GM19025 (cell line): ENCODE data around the gene ZBTB32.
"Not testable (repeated sequence)": the region's sequence is repeated elsewhere in the genome, so short reads cannot be mapped to it uniquely, and the experiment has no call there.

Experiments
- ATAC-seq: cut with Tn5 transposase; IDR thresholded peaks from one replicate; pipeline ENCODE4 v1.9.1; 2021; ENCODE audit warnings: mild to moderate bottlenecking, low read depth, moderate library complexity; ENCODE audit not compliant: unreplicated experiment

Gene ZBTB32

GRCh38 chr19:35704218-35704617 is at the start of gene ZBTB32:
ZBTB32 (plus strand) TSS chr19:35704558; CDS start chr19:35714627, 10,069 bp downstream.
- ATAC-seq, result no peak

GRCh38 chr19:35654828-35655227 is 49.5 kb upstream of the ZBTB32 start:
- not testable (repeated sequence) for ATAC-seq

- ATAC-seq, result no peak
Observed at GRCh38 chr19:35655600-35655999, 48.8 kb upstream of the ZBTB32 start.

- ATAC-seq, result no peak
Observed at GRCh38 chr19:35656700-35657099, 47.7 kb upstream of the ZBTB32 start.

- no peak for ATAC-seq
Observed at GRCh38 chr19:35657904-35658700, 46.3 kb upstream of the ZBTB32 start.

- ATAC-seq, result no peak
Observed at GRCh38 chr19:35661995-35662340, 42.4 kb upstream of the ZBTB32 start.

- no peak for ATAC-seq
Observed at GRCh38 chr19:35663981-35664380, 40.4 kb upstream of the ZBTB32 start.

- ATAC-seq, result no peak
Observed at GRCh38 chr19:35665157-35665556, 39.2 kb upstream of the ZBTB32 start.

GRCh38 chr19:35665604-35666003 is 38.8 kb upstream of the ZBTB32 start:
- ATAC-seq, result no peak

- no peak for ATAC-seq
Observed at GRCh38 chr19:35666251-35666913, 38.0 kb upstream of the ZBTB32 start, which contains the start of gene UPK1A. UPK1A (plus strand) TSS chr19:35666517; CDS start chr19:35666813, 296 bp downstream.

- no peak for ATAC-seq
Observed at GRCh38 chr19:35669566-35669965, 34.8 kb upstream of the ZBTB32 start.

GRCh38 chr19:35669974-35670373 is 34.4 kb upstream of the ZBTB32 start:
- ATAC-seq, result no peak

- ATAC-seq, result no peak
Observed at GRCh38 chr19:35670686-35671085, 33.7 kb upstream of the ZBTB32 start.

GRCh38 chr19:35671818-35672217 is 32.5 kb upstream of the ZBTB32 start:
- ATAC-seq, result no peak

GRCh38 chr19:35673121-35673804 is 31.1 kb upstream of the ZBTB32 start:
- no peak for ATAC-seq

- no peak for ATAC-seq
Observed at GRCh38 chr19:35675589-35676140, 28.7 kb upstream of the ZBTB32 start.

- ATAC-seq, result no peak
Observed at GRCh38 chr19:35689836-35690235, 14.5 kb upstream of the ZBTB32 start.

- ATAC-seq, result not testable (repeated sequence)
Observed at GRCh38 chr19:35691106-35691505, 13.3 kb upstream of the ZBTB32 start.

- no peak for ATAC-seq
Observed at GRCh38 chr19:35692010-35692409, 12.3 kb upstream of the ZBTB32 start.

- no peak for ATAC-seq
Observed at GRCh38 chr19:35693422-35693821, 10.9 kb upstream of the ZBTB32 start.
